Kidney epithelial cell (primary cell): Measurements from ENCODE around the gene ZMYM4. TPM values are rescaled to one million over a fixed set of nuclear protein-coding genes. Genes with fewer than 3 reads are reported as not detected.
"Not testable (repeated sequence)": the region's sequence is repeated elsewhere in the genome, so short reads cannot be mapped to it uniquely, and the experiment has no call there.

Experiments
- DNase-seq: peaks from one replicate; pipeline ENCODE4 v3.0.0-alpha.2; 2010; ENCODE audit warnings: low read depth
- H3K27me3 ChIP-seq: 2 replicates; pipeline ENCODE4 v1.6.0; 2011; ENCODE audit warnings: low read length; ENCODE audit not compliant: control insufficient read depth, insufficient read depth
- H3K36me3 ChIP-seq: 2 replicates; pipeline ENCODE4 v1.5.1; 2011; ENCODE audit warnings: low read length; ENCODE audit not compliant: control insufficient read depth, insufficient read depth
- H3K4me3 ChIP-seq: 2 replicates; pipeline ENCODE4 v1.5.1; 2011; ENCODE audit warnings: low read depth, mild to moderate bottlenecking, control low read depth, low read length
- CTCF ChIP-seq: IDR thresholded peaks from 2 replicates; pipeline ENCODE4 v1.5.1; 2011; ENCODE audit warnings: mild to moderate bottlenecking, moderate library complexity, low read length, control low read depth, inconsistent platforms; ENCODE audit not compliant: insufficient read depth, poor library complexity, severe bottlenecking
- total RNA-seq: library from RNA; depleted of rRNA; stranded (reverse); fragments of >200 nt; gene quantifications from 2 replicates; pipeline ENCODE4 v1.2.3, GENCODE V29; 2015

ZMYM4 gene
- total RNA-seq, 1 donor from 2014 or later, result 35.1 TPM

GRCh38 chr1:35229587-35230360, 38.7 kb upstream of the ZMYM4 start:
- H3K36me3 ChIP-seq, result no peaks in the 10 kb centered on the region
- TF ChIP-seq CTCF, result no peak
- no peak for DNase-seq
- no peaks in the 10 kb centered on the region for H3K27me3 ChIP-seq
- no peak overlapping the region for H3K4me3 ChIP-seq

DNA sequence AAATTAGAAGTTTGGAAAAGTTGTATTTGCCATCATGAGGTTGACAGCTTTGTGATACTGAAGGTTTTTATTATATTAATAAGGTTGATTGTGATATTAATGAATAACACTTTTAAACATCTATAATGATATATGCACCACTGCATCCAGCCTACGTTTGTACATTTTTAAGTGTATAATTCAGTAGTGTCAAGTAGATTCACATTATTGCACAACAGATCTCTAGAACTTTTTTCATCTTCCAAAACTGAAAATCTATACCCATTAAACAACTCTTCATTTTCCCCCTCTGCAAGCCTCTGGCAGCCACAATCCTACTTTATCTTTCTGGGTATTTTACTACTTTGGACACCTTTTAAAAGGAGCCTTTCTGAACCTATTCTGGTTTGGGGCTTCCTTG, 37.2 kb upstream of the ZMYM4 start:
- Histone ChIP-seq H3K4me3 (no peak overlapping the region), H3K36me3 (no peaks in the 10 kb centered on the region), H3K27me3 (no peaks in the 10 kb centered on the region)
- no peak for DNase-seq
- TF ChIP-seq CTCF, result no peak

DNA sequence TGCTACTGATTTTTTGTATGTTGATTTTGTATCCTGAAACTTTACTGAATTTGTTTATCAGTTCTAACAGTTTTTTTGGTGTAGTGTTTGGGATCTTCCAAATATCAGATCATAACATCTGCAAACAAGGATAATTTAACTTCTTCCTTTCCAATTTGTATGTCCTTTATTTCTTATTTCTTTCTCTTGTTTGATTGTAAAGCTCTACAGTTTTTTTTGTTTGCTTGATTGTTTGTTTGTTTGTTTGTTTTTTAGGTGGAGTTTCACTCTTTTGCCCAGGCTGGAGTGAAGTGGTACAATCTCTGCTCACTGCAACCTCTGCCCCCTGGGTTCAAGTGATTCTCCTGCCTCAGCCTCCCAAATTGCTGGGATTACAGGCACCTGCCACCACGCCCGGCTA, 31.7 kb upstream of the ZMYM4 start:
- H3K27me3 ChIP-seq, H3K4me3 ChIP-seq, DNase-seq, H3K36me3 ChIP-seq: not testable (repeated sequence)

- no peak for DNase-seq
- Histone ChIP-seq H3K36me3 (no peaks in the 10 kb centered on the region), H3K4me3 (no peak overlapping the region), H3K27me3 (no peaks in the 10 kb centered on the region)
- TF ChIP-seq CTCF, result no peak
Observed at GRCh38 chr1:35243691-35244090, 24.8 kb upstream of the ZMYM4 start.

GRCh38 chr1:35247256-35247655, 21.3 kb upstream of the ZMYM4 start:
- no peak for DNase-seq
- no peaks in the 10 kb centered on the region for H3K27me3 ChIP-seq
- TF ChIP-seq CTCF, result no peak
- no peak overlapping the region for H3K4me3 ChIP-seq
- H3K36me3 ChIP-seq, result no peaks in the 10 kb centered on the region

GRCh38 chr1:35253941-35254340, 14.6 kb upstream of the ZMYM4 start:
- DNase-seq, result no peak
- Histone ChIP-seq H3K36me3 (no peaks in the 10 kb centered on the region), H3K4me3 (no peak overlapping the region), H3K27me3 (no peaks in the 10 kb centered on the region)
- no peak for TF ChIP-seq CTCF
